Esophagus muscularis mucosa (tissue), 3 donors: Measurements from ENCODE around the gene GJB2.

ENCODE experiments used
- CTCF ChIP-seq, 3 experiments: fragments of 200-600 bp in 2 of 3; fragments of 450-650 bp in 1 of 3; sonication (generic) in 2 of 3; IDR thresholded peaks; one replicate each; pipeline ENCODE4 v1.5.1; 2017 to 2019; ENCODE audit warnings: antibody characterized with exemption in 3 of 3, mild to moderate bottlenecking in 2 of 3, moderate library complexity in 1 of 3
- POLR2A ChIP-seq: fragments of 450-650 bp; IDR thresholded peaks from one replicate; pipeline ENCODE4 v1.6.1; 2017; ENCODE audit warnings: antibody characterized with exemption, moderate library complexity, mild to moderate bottlenecking, low read depth

DNA sequence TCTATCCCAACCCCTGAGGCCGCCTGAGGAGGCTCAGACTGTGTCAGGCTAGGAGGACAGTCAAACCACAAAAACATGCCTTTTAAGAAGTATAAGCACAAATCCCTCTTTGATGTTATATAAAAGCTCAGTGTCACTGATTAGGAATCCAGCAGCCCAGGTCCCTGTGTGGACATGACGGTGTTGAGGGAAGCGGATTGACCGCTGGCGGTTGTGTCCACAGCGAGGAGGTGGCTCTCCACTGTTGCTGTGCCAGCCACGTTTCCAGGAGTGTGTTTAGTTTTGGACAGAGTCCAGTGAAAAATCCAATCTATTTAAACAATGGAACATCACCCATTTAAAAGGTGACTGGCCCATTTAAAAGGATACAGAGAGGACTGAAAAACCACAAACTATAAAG is 24.3 kb downstream of the GJB2 start:
- TF ChIP-seq POLR2A, result no peak
- TF ChIP-seq CTCF (IDR thresholded peaks at IDR 0.05), result no peak
